Prostate gland (tissue), 2 donors: ENCODE measurements around the gene CLN6.

ENCODE experiments used
- POLR2A ChIP-seq: fragments of 450-650 bp; IDR thresholded peaks from one replicate; pipeline ENCODE4 v1.6.1; 2016; ENCODE audit warnings: antibody characterized with exemption, mild to moderate bottlenecking
- POLR2AphosphoS5 ChIP-seq: sonication (generic); formaldehyde crosslinking; IDR thresholded peaks from one replicate; pipeline ENCODE4 v1.6.1; 2017; ENCODE audit warnings: antibody characterized with exemption
- TF ChIP-seq, protein P1 (sequence below), 4 experiments: fragments of 200-600 bp in 2 of 4; fragments of 450-650 bp in 2 of 4; sonication (generic) in 2 of 4; IDR thresholded peaks; 1 replicate in 3 of 4; 2 replicates in 1 of 4; pipeline ENCODE4 v1.5.1; 2016 to 2019; ENCODE audit warnings: antibody characterized with exemption in 4 of 4, mild to moderate bottlenecking in 2 of 4, moderate library complexity in 2 of 4

DNA sequence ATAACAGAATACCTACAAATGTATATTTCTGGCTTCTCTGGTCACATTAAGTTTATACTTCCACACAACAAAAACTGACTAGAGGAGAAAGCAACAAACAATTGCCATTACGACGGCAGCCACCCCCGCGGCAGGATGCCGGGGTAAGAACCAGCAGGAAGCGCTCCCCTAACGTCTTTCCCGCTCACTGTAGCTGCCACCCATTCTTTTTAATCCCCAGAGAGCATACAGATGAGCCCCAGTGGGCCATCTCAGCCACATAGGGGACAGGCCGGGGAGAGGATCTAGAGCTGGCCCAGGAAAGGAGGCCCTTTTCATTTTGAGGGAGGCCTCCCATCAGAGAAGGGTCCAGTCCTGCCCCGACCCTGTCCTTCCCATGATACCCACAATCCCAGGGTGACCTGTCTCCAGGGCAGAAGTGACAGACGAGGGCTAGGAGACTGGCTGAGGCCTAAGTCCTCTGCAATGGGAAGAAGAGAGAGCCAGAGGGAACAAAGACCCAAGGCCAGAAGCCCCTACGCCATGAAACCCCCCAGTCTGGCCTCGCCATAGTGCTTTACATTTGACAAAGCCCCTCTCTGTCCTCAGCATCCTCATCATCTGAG lies 20.8 kb downstream of the CLN6 start:
- TF ChIP-seq, protein P1, sequence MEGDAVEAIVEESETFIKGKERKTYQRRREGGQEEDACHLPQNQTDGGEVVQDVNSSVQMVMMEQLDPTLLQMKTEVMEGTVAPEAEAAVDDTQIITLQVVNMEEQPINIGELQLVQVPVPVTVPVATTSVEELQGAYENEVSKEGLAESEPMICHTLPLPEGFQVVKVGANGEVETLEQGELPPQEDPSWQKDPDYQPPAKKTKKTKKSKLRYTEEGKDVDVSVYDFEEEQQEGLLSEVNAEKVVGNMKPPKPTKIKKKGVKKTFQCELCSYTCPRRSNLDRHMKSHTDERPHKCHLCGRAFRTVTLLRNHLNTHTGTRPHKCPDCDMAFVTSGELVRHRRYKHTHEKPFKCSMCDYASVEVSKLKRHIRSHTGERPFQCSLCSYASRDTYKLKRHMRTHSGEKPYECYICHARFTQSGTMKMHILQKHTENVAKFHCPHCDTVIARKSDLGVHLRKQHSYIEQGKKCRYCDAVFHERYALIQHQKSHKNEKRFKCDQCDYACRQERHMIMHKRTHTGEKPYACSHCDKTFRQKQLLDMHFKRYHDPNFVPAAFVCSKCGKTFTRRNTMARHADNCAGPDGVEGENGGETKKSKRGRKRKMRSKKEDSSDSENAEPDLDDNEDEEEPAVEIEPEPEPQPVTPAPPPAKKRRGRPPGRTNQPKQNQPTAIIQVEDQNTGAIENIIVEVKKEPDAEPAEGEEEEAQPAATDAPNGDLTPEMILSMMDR (IDR thresholded peaks at IDR 0.05) = no peak
- TF ChIP-seq POLR2AphosphoS5 (no peak), POLR2A (no peak)
